A549 treated with GW870086 at 1 μM for 4 hours (cell line): Measurements from ENCODE around the gene CENPV. TPM values are rescaled to one million over a fixed set of nuclear protein-coding genes. Genes with fewer than 3 reads are reported as not detected.

Experiments used
- total RNA-seq: library from RNA; stranded (reverse); fragments of 200-300 nt; extraction: Qiagen RNA extraction; gene quantifications from 5 replicates; pipeline ENCODE4 v1.2.3, GENCODE V29; 2022; ENCODE audit warnings: low read depth

The CENPV gene
- total RNA-seq: 131 to 176 TPM (median 162 TPM) in 5 replicates

GRCh38 chr17:16353317-16354174 is at the start of gene CENPV:
TSS of gene CENPV (minus strand) at chr17:16353469. CDS start at chr17:16353436, 33 bp downstream.

GRCh38 chr17:16380640-16381495 is 27.6 kb upstream of the CENPV start, which contains the start of gene UBB:
TSS of gene UBB (plus strand) at chr17:16381091. CDS start at chr17:16381908, 817 bp downstream.

Other genes with a start within 250 kb of the CENPV start
- gene NCOR1, start 137.9 kb downstream of the CENPV start, total RNA-seq: 68.2 to 83.9 TPM (median 70.3 TPM) in 5 replicates
- gene PIGL, start 136.3 kb downstream of the CENPV start, total RNA-seq: 14.1 to 20.0 TPM (median 18.5 TPM) in 5 replicates
- 1,960 to 2,530 TPM (median 2,016 TPM) in 5 replicates for gene UBB, start 27.6 kb upstream of the CENPV start, total RNA-seq
- gene TRPV2, start 62.1 kb upstream of the CENPV start, total RNA-seq: 0.35 to 0.78 TPM (median 0.55 TPM) in 5 replicates
- 0.75 to 1.1 TPM (median 0.94 TPM) in 5 replicates for gene LRRC75A, start 138.7 kb upstream of the CENPV start, total RNA-seq
- 8.3 to 17.3 TPM (median 12.4 TPM) in 5 replicates for gene ZNF287, start 215.7 kb upstream of the CENPV start, total RNA-seq